Neural cell (in vitro differentiated cells): ENCODE results near the gene SF3B6. TPM values are rescaled to one million over a fixed set of nuclear protein-coding genes. Genes with fewer than 3 reads are reported as not detected.

Experiments
- H2AFZ ChIP-seq: fragments of 200-600, 300-800 bp; sonication (generic), shearing (Covaris generic); 2 replicates; pipeline ENCODE4 v1.6.0; 2014; ENCODE audit warnings: low read depth, mild to moderate bottlenecking, antibody characterized with exemption, low read length, moderate library complexity
- H3F3A ChIP-seq: fragments of 200-600 bp; shearing (Covaris generic); 2 replicates; pipeline ENCODE4 v1.6.1; 2016; ENCODE audit warnings: mild to moderate bottlenecking, moderate library complexity, mixed read lengths, antibody characterized with exemption, low read length; ENCODE audit not compliant: insufficient read depth, poor library complexity, severe bottlenecking
- H3K27ac ChIP-seq: fragments of 200-600, 300-800 bp; sonication (generic), shearing (Covaris generic); 2 replicates; pipeline ENCODE4 v1.5.1; 2014; ENCODE audit warnings: mild to moderate bottlenecking, low read length, moderate library complexity
- H3K27me3 ChIP-seq: fragments of 300-800, 200-600 bp; sonication (generic), shearing (Covaris generic); 2 replicates; pipeline ENCODE4 v1.6.0; 2014; ENCODE audit warnings: mild to moderate bottlenecking, low read depth, low read length, moderate library complexity; ENCODE audit not compliant: insufficient read depth
- H3K36me3 ChIP-seq: fragments of 300-800, 200-600 bp; sonication (generic), shearing (Covaris generic); 2 replicates; pipeline ENCODE4 v1.5.1; 2014; ENCODE audit warnings: mild to moderate bottlenecking, antibody characterized with exemption, low read length, moderate library complexity; ENCODE audit not compliant: insufficient read depth
- H3K4me2 ChIP-seq: fragments of 300-800, 200-600 bp; sonication (generic), shearing (Covaris generic); 2 replicates; pipeline ENCODE4 v1.6.0; 2014; ENCODE audit warnings: mild to moderate bottlenecking, low read length
- H3K4me3 ChIP-seq: fragments of 300-800, 200-600 bp; sonication (generic), shearing (Covaris generic); 2 replicates; pipeline ENCODE4 v1.5.1; 2014; ENCODE audit warnings: mild to moderate bottlenecking, low read length, moderate library complexity
- H3K79me2 ChIP-seq: fragments of 200-600 bp; shearing (Covaris generic); replicated peaks from 2 replicates; pipeline ENCODE4 v1.6.0; 2014; ENCODE audit warnings: mild to moderate bottlenecking, low read length, moderate library complexity; ENCODE audit not compliant: insufficient read depth
- H3K9ac ChIP-seq: fragments of 300-800, 200-600 bp; sonication (generic), shearing (Covaris generic); 2 replicates; pipeline ENCODE4 v1.6.1; 2016; ENCODE audit warnings: mild to moderate bottlenecking, low read length, mixed read lengths
- H3K9me2 ChIP-seq: fragments of 200-600 bp; shearing (Covaris generic); 2 replicates; pipeline ENCODE4 v1.6.1; 2016; ENCODE audit warnings: mild to moderate bottlenecking, low read length, mixed read lengths; ENCODE audit not compliant: insufficient read depth
- H3K9me3 ChIP-seq: fragments of 200-600, 300-800 bp; sonication (generic), shearing (Covaris generic); 2 replicates; pipeline ENCODE4 v1.6.1; 2016; ENCODE audit warnings: mild to moderate bottlenecking, mixed run types, low read length, moderate library complexity, mixed read lengths
- H4K20me1 ChIP-seq: fragments of 200-600 bp; shearing (Covaris generic); 2 replicates; pipeline ENCODE4 v1.6.1; 2016; ENCODE audit warnings: mild to moderate bottlenecking, mixed run types; ENCODE audit not compliant: insufficient read depth
- CTCF ChIP-seq: fragments of 450-650 bp; IDR thresholded peaks from 2 replicates; pipeline ENCODE4 v1.5.1; 2014; ENCODE audit warnings: antibody characterized with exemption, mild to moderate bottlenecking, moderate library complexity; ENCODE audit not compliant: poor library complexity, severe bottlenecking
- EP300 ChIP-seq: fragments of 450-650 bp; conservative IDR thresholded peaks from 2 replicates; pipeline ENCODE4 v1.6.1; 2014; ENCODE audit warnings: antibody characterized with exemption, mild to moderate bottlenecking, moderate library complexity; ENCODE audit not compliant: poor library complexity, severe bottlenecking
- EZH2 ChIP-seq: fragments of 200-600, 300-800 bp; shearing (Covaris generic), sonication (generic); IDR thresholded peaks from 2 replicates; pipeline ENCODE4 v1.6.1; 2014; ENCODE audit warnings: antibody characterized with exemption, low read length, borderline replicate concordance, mild to moderate bottlenecking; ENCODE audit not compliant: insufficient read depth, poor library complexity, severe bottlenecking
- MXI1 ChIP-seq: fragments of 450-650 bp; conservative IDR thresholded peaks from 2 replicates; pipeline ENCODE4 v1.6.1; 2014; ENCODE audit warnings: antibody characterized with exemption, mild to moderate bottlenecking; ENCODE audit not compliant: poor library complexity, severe bottlenecking
- POLR2AphosphoS5 ChIP-seq: IDR thresholded peaks from 2 replicates; pipeline ENCODE4 v1.6.1; 2012
- RAD21 ChIP-seq: fragments of 450-650 bp; conservative IDR thresholded peaks from 2 replicates; pipeline ENCODE4 v1.6.1; 2014; ENCODE audit warnings: antibody characterized with exemption, mild to moderate bottlenecking, moderate library complexity
- REST ChIP-seq: IDR thresholded peaks from 2 replicates; pipeline ENCODE4 v1.6.1; 2012; ENCODE audit warnings: borderline replicate concordance
- SMC3 ChIP-seq: fragments of 450-650 bp; conservative IDR thresholded peaks from 2 replicates; pipeline ENCODE4 v1.6.1; 2014; ENCODE audit warnings: antibody characterized with exemption, mild to moderate bottlenecking, moderate library complexity; ENCODE audit not compliant: poor library complexity
- TAF1 ChIP-seq: IDR thresholded peaks from 2 replicates; pipeline ENCODE4 v1.6.1; 2012; ENCODE audit warnings: low read depth
- polyA plus RNA-seq: library from polyadenylated mRNA; depleted of rRNA; stranded (reverse); fragments of >200 nt; gene quantifications from 2 replicates; pipeline ENCODE4 v1.2.3, GENCODE V29; 2014

The SF3B6 gene
- polyA plus RNA-seq, 1 donor from 2014 or later = 442 TPM

GRCh38 chr2:24123195-24123921 is 47.2 kb upstream of the SF3B6 start, which contains the start of the genes FAM228B and PFN4:
Gene FAM228B (plus strand): TSS chr2:24123469. CDS start chr2:24124362, 893 bp downstream.
Gene PFN4 (minus strand): TSS chr2:24123334. CDS start chr2:24122535, 799 bp downstream.
- Histone ChIP-seq H3K27ac (no peak within 1 kb of the TSS), H2AFZ (no peak within 1 kb of the TSS)

GRCh38 chr2:24122366-24123194 is 46.5 kb upstream of the SF3B6 start:
- Histone ChIP-seq H3K4me2 (no peak overlapping the region), H3K4me3 (peak overlapping the region; percentile 64), H4K20me1 (no peaks in the 10 kb centered on the region), H2AFZ (no peak overlapping the region), H3K27ac (no peak overlapping the region), H3K36me3 (no peaks in the 10 kb centered on the region), H3K79me2 (no peaks in the 10 kb centered on the region), H3F3A (no peaks in the 10 kb centered on the region), H3K9ac (peak overlapping the region; percentile 52), H3K9me3 (no peaks in the 10 kb centered on the region), H3K9me2 (no peaks in the 10 kb centered on the region), H3K27me3 (no peaks in the 10 kb centered on the region)
- TF ChIP-seq EZH2 (no peak), TAF1 (no peak), CTCF (no peak), REST (no peak), POLR2AphosphoS5 (no peak), RAD21 (no peak), SMC3 (no peak), EP300 (no peak), MXI1 (no peak)

More at GRCh38 chr2:24123195-24123921, 47.2 kb upstream of the SF3B6 start, which contains the start of the genes FAM228B and PFN4:
- Histone ChIP-seq H3K9me3 (no peaks in the 10 kb centered on the region), H3K4me2 (no peak within 1 kb of the TSS), H3K4me3 (peak within 1 kb of the TSS; percentile 64), H3K79me2 (no peaks in the 10 kb centered on the region), H3F3A (no peaks in the 10 kb centered on the region), H3K9ac (peak within 1 kb of the TSS; percentile 52), H4K20me1 (no peaks in the 10 kb centered on the region), H3K9me2 (no peaks in the 10 kb centered on the region), H3K27me3 (no peaks in the 10 kb centered on the region), H3K36me3 (no peaks in the 10 kb centered on the region)
- no peak for TF ChIP-seq RAD21
- TF ChIP-seq POLR2AphosphoS5 = peak; percentile 24
